ENCODE data around the gene GTSE1. TPM values are rescaled to one million over a fixed set of nuclear protein-coding genes. Genes with fewer than 3 reads are reported as not detected.

Gene GTSE1
- total RNA-seq, 2 experiments from 2014 or later, result 39.4 to 41.4 TPM

DNA sequence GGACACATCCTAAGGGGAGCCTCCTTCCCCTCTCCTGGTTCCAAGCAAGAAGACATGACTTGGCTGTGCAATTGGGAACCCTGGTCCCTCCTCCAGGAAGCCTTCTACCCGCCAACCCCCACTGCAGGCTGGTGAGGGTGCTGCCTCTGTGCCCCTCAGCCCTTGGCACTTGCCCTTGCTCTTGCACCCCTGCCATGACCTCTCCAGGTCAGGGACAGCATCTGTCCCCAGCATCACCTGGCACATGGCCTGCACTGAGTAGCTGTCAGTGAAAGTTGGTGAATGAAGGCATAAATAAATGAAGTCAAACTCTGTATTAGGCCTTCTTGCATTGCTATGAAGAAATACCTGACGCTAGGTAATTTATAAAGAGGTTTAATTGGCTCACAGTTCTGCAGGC lies 1.9 kb upstream of the GTSE1 start:
- H3K27ac Mint-ChIP-seq, result no peak overlapping the region
- TF ChIP-seq, protein P1, sequence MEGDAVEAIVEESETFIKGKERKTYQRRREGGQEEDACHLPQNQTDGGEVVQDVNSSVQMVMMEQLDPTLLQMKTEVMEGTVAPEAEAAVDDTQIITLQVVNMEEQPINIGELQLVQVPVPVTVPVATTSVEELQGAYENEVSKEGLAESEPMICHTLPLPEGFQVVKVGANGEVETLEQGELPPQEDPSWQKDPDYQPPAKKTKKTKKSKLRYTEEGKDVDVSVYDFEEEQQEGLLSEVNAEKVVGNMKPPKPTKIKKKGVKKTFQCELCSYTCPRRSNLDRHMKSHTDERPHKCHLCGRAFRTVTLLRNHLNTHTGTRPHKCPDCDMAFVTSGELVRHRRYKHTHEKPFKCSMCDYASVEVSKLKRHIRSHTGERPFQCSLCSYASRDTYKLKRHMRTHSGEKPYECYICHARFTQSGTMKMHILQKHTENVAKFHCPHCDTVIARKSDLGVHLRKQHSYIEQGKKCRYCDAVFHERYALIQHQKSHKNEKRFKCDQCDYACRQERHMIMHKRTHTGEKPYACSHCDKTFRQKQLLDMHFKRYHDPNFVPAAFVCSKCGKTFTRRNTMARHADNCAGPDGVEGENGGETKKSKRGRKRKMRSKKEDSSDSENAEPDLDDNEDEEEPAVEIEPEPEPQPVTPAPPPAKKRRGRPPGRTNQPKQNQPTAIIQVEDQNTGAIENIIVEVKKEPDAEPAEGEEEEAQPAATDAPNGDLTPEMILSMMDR (IDR thresholded peaks at IDR 0.05), result no peak

DNA sequence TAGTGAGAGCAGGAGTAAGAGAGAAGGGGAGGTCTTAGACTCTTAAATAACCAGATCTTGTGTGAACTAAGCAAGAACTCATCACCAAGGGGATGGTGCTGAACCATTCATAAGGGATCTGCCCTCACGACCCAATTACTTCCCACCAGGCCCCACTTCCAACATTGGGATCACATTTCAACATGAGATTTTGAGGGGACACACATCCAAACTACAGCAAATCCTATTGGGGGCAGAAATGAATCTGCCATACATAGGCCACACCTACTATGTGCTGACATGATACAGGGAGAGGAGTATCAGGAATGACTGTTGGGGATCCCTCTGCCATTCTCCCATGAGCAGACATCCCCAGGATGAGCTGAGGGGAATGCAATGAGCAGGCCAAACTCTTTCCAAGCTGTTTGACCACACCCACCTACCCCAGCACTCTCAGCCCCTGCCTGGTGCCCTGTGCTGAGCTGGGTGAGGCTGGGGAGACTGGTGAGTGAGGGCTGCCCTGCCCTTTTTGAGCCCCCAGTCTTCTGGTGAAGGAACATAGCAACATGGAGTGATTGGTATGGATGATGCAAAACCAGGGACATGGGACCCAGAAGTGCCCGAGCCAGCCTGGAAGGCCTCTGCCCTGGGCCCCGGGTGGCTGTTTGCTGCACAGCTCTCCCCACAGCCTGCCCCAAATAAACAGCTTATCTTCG lies 1.2 kb upstream of the GTSE1 start:
- H3K4me3 Mint-ChIP-seq, result peak overlapping the region; percentile 91
- TF ChIP-seq, protein P1 (IDR thresholded peaks at IDR 0.05), result no peak
- ChIA-PET POLR2A (interaction anchor here (1.3 to 2.4 kb wide), 6 partner anchors 19 to 161 kb away, joined by 3 to 7 read pairs (median 4); partner anchors contain the start of genes CDPF1 and PPARA), CTCF (interaction anchor here (1.6 to 2.1 kb wide), 4 partner anchors 45 to 289 kb away, joined by 4 to 8 read pairs (median 6); partner anchors contain the start of gene CDPF1)
- no peaks in the 10 kb centered on the region for H3K9me3 Mint-ChIP-seq
- H3K4me1 Mint-ChIP-seq (ENCODE audit: low read depth), result peaks cover 23% of the 10 kb centered on the region
- peak overlapping the region; percentile 94 for H3K27ac Mint-ChIP-seq
- no peak for ATAC-seq
- peaks cover 4% of the 10 kb centered on the region for H3K27me3 Mint-ChIP-seq
- peaks cover 29% of the 10 kb centered on the region for H3K36me3 Mint-ChIP-seq (ENCODE audit: low read depth)
- no peak for DNase-seq
- intact Hi-C loops (cut with micrococcal nuclease), result loop anchor here (5.0 kb wide), 1 partner anchor 173 kb away; no protein-coding TSS in a partner anchor

More for the DNA sequence above, 1.9 kb upstream of the GTSE1 start:
- no peak for ATAC-seq
- POLR2A ChIA-PET, result interaction anchor here (1.3 to 1.7 kb wide), 2 partner anchors 30 to 33 kb away, joined by 3 to 4 read pairs; no protein-coding TSS in a partner anchor
- Mint-ChIP-seq H3K36me3 (ENCODE audit: low read depth) (peaks cover 25% of the 10 kb centered on the region), H3K9me3 (no peaks in the 10 kb centered on the region), H3K4me3 (peak overlapping the region; percentile 91), H3K27me3 (peaks cover 4% of the 10 kb centered on the region), H3K4me1 (ENCODE audit: low read depth) (peaks cover 23% of the 10 kb centered on the region)
- CTCF ChIA-PET, result interaction anchor here (2.1 kb wide), 1 partner anchor 173 kb away, joined by 8 read pairs; no protein-coding TSS in a partner anchor
- no peak for DNase-seq
- intact Hi-C loops (cut with micrococcal nuclease), result loop anchor here (5.0 kb wide), 1 partner anchor 172 kb away; no protein-coding TSS in a partner anchor

DNA sequence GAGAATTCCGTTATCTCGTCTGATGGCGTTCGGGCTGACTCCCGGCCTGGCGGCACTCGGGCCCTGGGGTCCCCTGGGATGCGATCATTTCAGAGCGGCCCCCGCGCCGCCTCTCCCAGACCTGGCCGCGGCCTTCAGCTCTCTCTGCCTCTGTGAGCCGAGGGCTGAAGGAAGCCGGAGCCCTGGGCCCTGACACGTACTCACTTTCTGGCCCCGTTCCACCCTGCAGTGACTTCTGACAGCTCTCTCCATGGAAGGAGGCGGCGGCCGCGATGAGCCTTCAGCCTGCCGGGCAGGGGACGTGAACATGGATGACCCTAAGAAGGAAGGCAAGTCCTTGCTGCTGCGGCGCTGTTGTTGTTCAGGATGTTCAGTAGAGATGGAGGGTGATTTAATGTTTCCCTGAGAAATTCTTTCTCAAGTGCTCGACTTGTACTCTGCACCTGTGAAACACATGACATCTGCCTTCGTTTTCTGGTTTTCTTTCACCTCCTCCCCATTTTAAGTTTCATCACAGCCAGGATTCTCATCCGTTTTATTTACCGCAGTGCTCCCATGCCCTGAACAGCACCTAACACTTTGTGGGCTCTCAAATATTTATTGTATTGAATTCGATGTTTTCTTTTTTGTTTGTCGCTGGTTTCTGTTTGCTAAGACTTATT lies 612 bp downstream of the GTSE1 start:
- peak; percentile 8 for ATAC-seq
- Mint-ChIP-seq H3K27ac (peak overlapping the region; percentile 9), H3K36me3 (ENCODE audit: low read depth) (peaks cover 36% of the 10 kb centered on the region), H3K27me3 (peaks cover 4% of the 10 kb centered on the region), H3K9me3 (no peaks in the 10 kb centered on the region), H3K4me3 (peak overlapping the region; percentile 91), H3K4me1 (ENCODE audit: low read depth) (peaks cover 23% of the 10 kb centered on the region)
- DNase-seq, result peak; percentile 49
- intact Hi-C loops (cut with micrococcal nuclease), result loop anchor here (5.0 kb wide), 1 partner anchor 175 kb away; no protein-coding TSS in a partner anchor
- CTCF ChIA-PET, result interaction anchor here (0.9 kb wide), 1 partner anchor 303 kb away, joined by 3 read pairs; no protein-coding TSS in a partner anchor
- POLR2A ChIA-PET, result interaction anchor here (1.7 to 2.4 kb wide), 2 partner anchors 10 to 146 kb away, joined by 3 to 7 read pairs; partner anchors contain the start of gene PPARA
- TF ChIP-seq, protein P1 (IDR thresholded peaks at IDR 0.05), result no peak

DNA sequence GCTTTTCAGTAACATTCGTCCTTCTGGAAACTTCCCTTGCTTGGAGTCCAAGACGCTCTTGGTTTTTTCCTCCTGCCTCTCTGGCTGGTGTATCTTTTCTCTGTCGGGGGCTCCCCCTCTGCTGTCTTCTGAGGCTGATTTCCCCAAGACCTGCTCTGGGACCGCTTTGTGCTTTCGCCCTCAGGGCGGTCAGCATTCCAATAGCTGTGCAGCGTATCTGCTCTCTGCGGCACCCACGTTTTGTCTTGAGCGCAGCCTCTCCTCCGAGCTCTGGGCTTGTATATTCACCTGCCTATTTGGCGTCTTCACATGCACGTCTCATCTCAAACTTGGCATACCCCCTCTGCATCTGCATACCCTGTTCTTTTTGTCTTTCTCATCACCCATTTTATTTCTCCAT lies 2.4 kb downstream of the GTSE1 start:
- Mint-ChIP-seq H3K4me3 (peak overlapping the region; percentile 91), H3K4me1 (ENCODE audit: low read depth) (peaks cover 18% of the 10 kb centered on the region)

More for the DNA sequence above, 2.4 kb downstream of the GTSE1 start:
- no peak overlapping the region for H3K27ac Mint-ChIP-seq
- peaks cover 35% of the 10 kb centered on the region for H3K36me3 Mint-ChIP-seq (ENCODE audit: low read depth)
- no peak for ATAC-seq
- H3K9me3 Mint-ChIP-seq, result no peaks in the 10 kb centered on the region
- intact Hi-C loops (cut with micrococcal nuclease), result loop anchor here (5.0 kb wide), 1 partner anchor 177 kb away; no protein-coding TSS in a partner anchor
- ChIA-PET CTCF (interaction anchor here (0.8 to 2.1 kb wide), 2 partner anchors 16 to 177 kb away, joined by 3 to 6 read pairs; no protein-coding TSS in a partner anchor), POLR2A (interaction anchor here (0.6 to 1.2 kb wide), 2 partner anchors 10 to 63 kb away, joined by 3 read pairs; no protein-coding TSS in a partner anchor)
- peaks cover 4% of the 10 kb centered on the region for H3K27me3 Mint-ChIP-seq
- TF ChIP-seq, protein P1 (IDR thresholded peaks at IDR 0.05), result no peak
- no peak for DNase-seq

All from activated CD8-positive, alpha-beta T cell treated with anti-CD3 and anti-CD28 coated beads for 36 hours (primary cell).